NT2/D1 (cell line): ENCODE data around the gene ZBTB16.

Experiments used
- DNase-seq: peaks from one replicate; pipeline ENCODE4 v3.0.0-alpha.2; 2011; ENCODE audit warnings: low read depth, low spot score
- H3K27me3 ChIP-seq: 2 replicates; pipeline ENCODE4 v1.6.0; 2011; ENCODE audit warnings: mild to moderate bottlenecking; ENCODE audit not compliant: insufficient read length, insufficient read depth
- H3K36me3 ChIP-seq: 2 replicates; pipeline ENCODE4 v1.6.1; 2011; ENCODE audit warnings: mild to moderate bottlenecking, low read length, mixed read lengths; ENCODE audit not compliant: insufficient read depth, insufficient read length
- H3K4me1 ChIP-seq: 2 replicates; pipeline ENCODE4 v1.5.1; 2011; ENCODE audit not compliant: insufficient read depth, insufficient read length
- H3K4me3 ChIP-seq: 2 replicates; pipeline ENCODE4 v1.5.1; 2011; ENCODE audit warnings: low read depth; ENCODE audit not compliant: insufficient read length
- H3K9ac ChIP-seq: 2 replicates; pipeline ENCODE4 v1.6.0; 2011; ENCODE audit warnings: low read depth; ENCODE audit not compliant: insufficient read length
- H3K9me3 ChIP-seq: 2 replicates; pipeline ENCODE4 v1.5.1; 2011; ENCODE audit warnings: mild to moderate bottlenecking, low read length; ENCODE audit not compliant: insufficient read depth
- SUZ12 ChIP-seq: IDR thresholded peaks from 2 replicates; pipeline ENCODE4 v1.6.1; 2011; ENCODE audit not compliant: insufficient read length, insufficient read depth; ENCODE audit errors: extremely low read depth
- YY1 ChIP-seq: IDR thresholded peaks from 2 replicates; pipeline ENCODE4 v1.6.1; 2011; ENCODE audit not compliant: insufficient read length, insufficient read depth
- ZNF274 ChIP-seq: IDR thresholded peaks from 2 replicates; pipeline ENCODE4 v1.6.1; 2011; ENCODE audit warnings: mild to moderate bottlenecking, low read depth, low read length

The ZBTB16 gene

GRCh38 chr11:114284021-114284420 lies 224.5 kb downstream of the ZBTB16 start:
- Histone ChIP-seq H3K9me3 (no peaks in the 10 kb centered on the region), H3K27me3 (no peaks in the 10 kb centered on the region), H3K36me3 (no peaks in the 10 kb centered on the region), H3K4me1 (peaks cover 2% of the 10 kb centered on the region), H3K4me3 (no peak overlapping the region), H3K9ac (no peak overlapping the region)
- no peak for DNase-seq
- TF ChIP-seq SUZ12 (no peak), YY1 (no peak), ZNF274 (no peak)

GRCh38 chr11:114284914-114285313 lies 225.4 kb downstream of the ZBTB16 start:
- Histone ChIP-seq H3K9me3 (no peaks in the 10 kb centered on the region), H3K36me3 (no peaks in the 10 kb centered on the region), H3K9ac (no peak overlapping the region), H3K4me3 (no peak overlapping the region), H3K4me1 (peaks cover 2% of the 10 kb centered on the region), H3K27me3 (no peaks in the 10 kb centered on the region)
- DNase-seq, result no peak
- TF ChIP-seq ZNF274 (no peak), YY1 (no peak), SUZ12 (no peak)

GRCh38 chr11:114285599-114285998 lies 226.1 kb downstream of the ZBTB16 start:
- Histone ChIP-seq H3K27me3 (no peaks in the 10 kb centered on the region), H3K4me3 (no peak overlapping the region), H3K9me3 (no peaks in the 10 kb centered on the region), H3K4me1 (peaks cover 2% of the 10 kb centered on the region), H3K9ac (no peak overlapping the region), H3K36me3 (no peaks in the 10 kb centered on the region)
- TF ChIP-seq SUZ12, result no peak
- no peak for TF ChIP-seq YY1
- TF ChIP-seq ZNF274, result no peak
- DNase-seq, result peak; percentile 28

GRCh38 chr11:114286229-114286628 lies 226.7 kb downstream of the ZBTB16 start:
- TF ChIP-seq SUZ12, result no peak
- TF ChIP-seq ZNF274, result no peak
- no peak for TF ChIP-seq YY1
- no peak for DNase-seq

GRCh38 chr11:114287154-114287553 lies 227.6 kb downstream of the ZBTB16 start:
- no peaks in the 10 kb centered on the region for H3K9me3 ChIP-seq
- H3K4me3 ChIP-seq, result no peak overlapping the region
- H3K36me3 ChIP-seq, result no peaks in the 10 kb centered on the region
- TF ChIP-seq ZNF274 (no peak), SUZ12 (no peak), YY1 (no peak)
- no peaks in the 10 kb centered on the region for H3K27me3 ChIP-seq
- H3K9ac ChIP-seq, result no peak overlapping the region
- peaks cover 2% of the 10 kb centered on the region for H3K4me1 ChIP-seq
- DNase-seq, result no peak

More at GRCh38 chr11:114286229-114286628, 226.7 kb downstream of the ZBTB16 start:
- no peak overlapping the region for H3K4me3 ChIP-seq
- no peaks in the 10 kb centered on the region for H3K36me3 ChIP-seq
- H3K27me3 ChIP-seq, result no peaks in the 10 kb centered on the region
- no peaks in the 10 kb centered on the region for H3K9me3 ChIP-seq
- H3K9ac ChIP-seq, result no peak overlapping the region
- peaks cover 2% of the 10 kb centered on the region for H3K4me1 ChIP-seq

- Histone ChIP-seq H3K4me3 (no peak overlapping the region), H3K4me1 (peaks cover 2% of the 10 kb centered on the region), H3K9me3 (no peaks in the 10 kb centered on the region), H3K27me3 (no peaks in the 10 kb centered on the region), H3K36me3 (no peaks in the 10 kb centered on the region), H3K9ac (no peak overlapping the region)
- TF ChIP-seq SUZ12 (no peak), YY1 (no peak), ZNF274 (no peak)
- no peak for DNase-seq
Measured at GRCh38 chr11:114288136-114288535, 228.6 kb downstream of the ZBTB16 start.

- H3K9ac ChIP-seq, result no peak overlapping the region
- no peaks in the 10 kb centered on the region for H3K36me3 ChIP-seq
- H3K4me3 ChIP-seq, result no peak overlapping the region
- TF ChIP-seq YY1, result no peak
- no peak for TF ChIP-seq ZNF274
- no peak for TF ChIP-seq SUZ12
- no peaks in the 10 kb centered on the region for H3K9me3 ChIP-seq
- no peaks in the 10 kb centered on the region for H3K4me1 ChIP-seq
- no peak for DNase-seq
- H3K27me3 ChIP-seq, result no peaks in the 10 kb centered on the region
Measured at GRCh38 chr11:114289779-114290178, 230.3 kb downstream of the ZBTB16 start.

GRCh38 chr11:114290503-114291235 lies 231.2 kb downstream of the ZBTB16 start:
- no peaks in the 10 kb centered on the region for H3K9me3 ChIP-seq
- TF ChIP-seq ZNF274, result no peak
- TF ChIP-seq SUZ12, result no peak
- no peak for TF ChIP-seq YY1
- no peak overlapping the region for H3K9ac ChIP-seq
- H3K36me3 ChIP-seq, result no peaks in the 10 kb centered on the region
- H3K27me3 ChIP-seq, result no peaks in the 10 kb centered on the region
- H3K4me1 ChIP-seq, result no peaks in the 10 kb centered on the region
- no peak for DNase-seq
- no peak overlapping the region for H3K4me3 ChIP-seq
